Stimulated activated CD8-positive, alpha-beta memory T cell treated with anti-CD3 and anti-CD28 coated beads, Interleukin-12 subunit alpha, Interleukin-12 subunit beta, amount 100 ng/mL, for 24 hours (primary cell): ENCODE results near the gene OBI1.

Experiments used
- DNase-seq: peaks from one replicate; pipeline ENCODE4 v3.0.0-alpha.2; 2020; ENCODE audit errors: extremely low read depth

OBI1 gene

DNA sequence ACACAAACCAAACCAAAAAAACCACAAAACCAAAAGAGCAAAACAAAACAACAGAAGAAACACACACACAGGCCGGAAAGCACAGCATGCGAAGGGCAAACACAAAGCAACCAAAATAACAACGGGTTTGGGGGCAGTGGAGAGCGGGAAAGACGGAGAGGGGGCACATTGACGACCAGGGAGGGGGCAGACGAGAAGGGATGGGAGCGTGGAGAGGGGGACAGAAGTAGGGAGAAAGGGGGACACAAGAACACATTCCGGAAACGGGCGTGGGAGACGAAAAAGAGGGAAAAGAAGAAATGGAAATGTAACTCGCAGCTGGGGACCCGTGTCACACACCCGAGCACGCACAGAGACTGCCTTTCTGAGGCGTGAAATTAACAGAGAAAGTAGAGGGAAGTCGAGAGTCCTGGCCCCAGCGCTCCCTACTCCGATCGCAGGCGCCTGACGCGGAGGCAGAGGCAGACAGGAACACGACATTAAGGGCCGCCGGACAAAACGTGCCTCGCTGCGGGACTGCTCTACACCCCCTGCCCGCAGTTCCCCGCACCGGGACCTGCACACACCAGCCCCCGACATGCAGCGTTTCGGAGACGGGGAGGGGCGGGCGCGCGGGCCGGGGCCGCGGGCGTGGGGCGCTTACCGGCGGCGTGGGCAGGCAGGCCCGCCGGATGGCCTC is 56.3 kb downstream of the OBI1 start:
- DNase-seq, result no peak

DNA sequence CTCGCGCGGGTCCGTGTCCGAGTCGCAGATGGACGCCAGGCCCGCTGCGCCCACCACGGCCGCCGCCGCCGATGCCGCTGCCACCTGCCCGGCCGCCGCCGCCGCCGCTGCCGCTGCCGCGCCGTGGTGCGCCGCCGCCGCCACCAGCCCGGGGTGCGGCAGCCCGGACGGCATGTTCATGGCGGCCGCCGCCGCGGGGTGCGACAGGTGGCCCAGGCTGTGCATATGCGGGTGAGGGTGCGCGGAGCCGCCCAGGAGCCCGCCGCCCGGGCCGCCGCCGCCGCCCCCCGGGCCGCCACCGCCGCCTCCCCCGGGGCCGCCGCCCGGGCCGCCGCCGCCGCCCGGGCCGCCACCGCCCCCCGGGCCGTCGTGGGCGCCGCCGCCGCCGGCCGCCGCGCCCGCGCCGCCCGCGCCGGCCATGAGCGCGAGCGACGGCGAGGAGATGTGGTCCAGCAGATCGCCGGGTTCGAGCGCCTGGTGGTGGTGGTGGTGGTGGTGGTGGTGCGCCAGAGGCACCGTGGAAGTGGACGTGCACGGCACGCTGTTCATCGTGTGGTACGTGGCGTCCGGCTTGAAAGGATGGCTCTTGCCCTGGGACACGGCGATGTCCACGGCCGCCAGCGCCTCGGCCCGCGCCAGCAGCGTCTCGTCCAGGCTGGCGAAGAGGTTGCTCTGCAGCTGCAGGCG is 56.9 kb downstream of the OBI1 start:
- no peak for DNase-seq

DNA sequence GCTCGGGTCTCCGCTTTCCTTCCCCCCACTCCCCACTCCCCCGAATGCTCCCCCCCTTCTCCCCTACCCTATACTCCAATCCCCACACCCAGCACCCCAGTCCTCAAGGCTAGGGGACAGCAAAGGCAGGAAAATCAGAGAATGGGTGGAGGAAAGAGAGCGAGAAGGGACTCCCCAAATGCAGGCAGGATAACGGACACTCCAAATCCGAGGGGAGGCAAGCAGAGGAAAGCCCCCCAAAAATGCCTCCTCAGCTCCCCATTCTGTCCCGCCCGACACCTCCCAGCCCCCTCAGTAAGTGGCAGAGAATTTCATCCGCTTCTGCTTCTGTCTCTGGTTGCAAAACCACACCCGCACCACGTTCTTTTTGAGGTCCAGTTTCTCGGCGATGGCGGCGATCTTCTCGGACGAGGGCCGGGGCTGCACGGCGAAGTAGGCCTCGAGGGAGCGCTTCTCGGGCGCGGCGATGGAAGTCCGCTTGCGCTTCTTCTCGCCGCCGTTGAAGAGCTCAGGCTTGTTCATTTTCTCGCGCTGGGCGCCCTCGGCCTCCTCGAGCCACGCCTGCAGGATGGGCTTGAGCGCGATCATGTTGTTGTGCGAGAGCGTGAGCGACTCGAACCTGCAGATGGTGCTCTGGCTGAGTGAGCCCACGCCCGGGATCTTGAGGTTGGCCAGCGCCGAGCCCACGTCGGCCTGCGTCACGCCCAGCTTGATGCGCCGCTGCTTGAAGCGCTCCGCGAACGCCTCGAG is 57.7 kb downstream of the OBI1 start:
- DNase-seq, result no peak

DNA sequence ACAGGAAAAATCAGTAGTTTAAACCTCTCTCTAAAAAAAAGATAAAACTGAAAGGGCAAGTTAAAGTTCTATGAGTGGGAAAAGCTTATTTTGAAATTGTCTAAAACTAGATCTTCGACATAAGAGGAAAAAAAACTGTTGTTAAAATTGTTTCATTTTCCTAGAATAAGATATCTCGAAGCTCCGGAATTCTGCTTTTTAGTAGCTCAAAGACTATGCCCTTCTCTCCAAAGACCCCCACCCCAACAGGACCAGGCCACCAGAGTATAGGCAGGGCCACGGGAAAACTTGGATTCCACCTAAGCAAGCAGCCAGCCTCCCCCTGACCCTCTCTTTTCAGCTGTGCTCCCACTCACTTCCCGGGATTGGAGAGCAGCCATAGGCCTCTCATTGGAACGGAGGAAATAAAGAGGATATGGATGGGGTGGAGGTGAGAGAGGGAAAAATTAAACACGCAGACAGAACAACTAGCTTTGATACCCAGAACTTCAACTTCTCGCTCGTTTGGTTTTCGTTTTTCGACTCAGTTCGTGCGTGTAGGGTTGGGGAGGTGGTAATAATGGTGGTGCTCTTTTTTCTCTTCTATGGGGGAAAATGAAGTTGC is 58.6 kb downstream of the OBI1 start:
- DNase-seq, result no peak

DNA sequence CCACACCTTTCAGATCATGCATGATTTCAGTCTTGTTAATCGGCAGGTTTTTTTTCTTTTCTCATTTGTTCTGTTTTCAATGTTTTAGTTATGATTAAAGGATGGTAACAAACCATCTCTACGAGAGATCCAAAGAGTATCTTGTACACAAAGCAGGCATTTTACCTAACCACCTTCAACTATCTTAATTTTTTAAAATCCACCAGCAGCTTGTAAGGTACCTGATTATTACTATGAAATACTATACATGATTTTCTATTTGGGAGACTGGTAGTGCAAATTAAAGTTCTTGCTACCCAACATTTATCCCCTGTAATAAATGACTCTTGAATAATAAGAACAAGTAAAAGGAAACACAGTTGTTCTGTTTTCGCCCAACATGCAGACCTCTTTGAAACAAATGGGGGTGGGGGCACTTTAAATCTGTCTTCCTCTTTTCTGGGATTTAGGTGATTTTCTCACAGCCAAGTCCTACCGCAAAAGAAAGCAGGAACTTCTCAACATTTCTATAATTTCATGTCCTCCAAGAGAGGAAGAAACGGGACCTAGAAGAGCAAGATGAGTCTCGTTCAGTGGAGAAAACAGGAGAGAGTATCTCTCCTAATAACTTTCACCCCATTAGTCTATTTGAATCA is 59.2 kb downstream of the OBI1 start:
- DNase-seq, result no peak

DNA sequence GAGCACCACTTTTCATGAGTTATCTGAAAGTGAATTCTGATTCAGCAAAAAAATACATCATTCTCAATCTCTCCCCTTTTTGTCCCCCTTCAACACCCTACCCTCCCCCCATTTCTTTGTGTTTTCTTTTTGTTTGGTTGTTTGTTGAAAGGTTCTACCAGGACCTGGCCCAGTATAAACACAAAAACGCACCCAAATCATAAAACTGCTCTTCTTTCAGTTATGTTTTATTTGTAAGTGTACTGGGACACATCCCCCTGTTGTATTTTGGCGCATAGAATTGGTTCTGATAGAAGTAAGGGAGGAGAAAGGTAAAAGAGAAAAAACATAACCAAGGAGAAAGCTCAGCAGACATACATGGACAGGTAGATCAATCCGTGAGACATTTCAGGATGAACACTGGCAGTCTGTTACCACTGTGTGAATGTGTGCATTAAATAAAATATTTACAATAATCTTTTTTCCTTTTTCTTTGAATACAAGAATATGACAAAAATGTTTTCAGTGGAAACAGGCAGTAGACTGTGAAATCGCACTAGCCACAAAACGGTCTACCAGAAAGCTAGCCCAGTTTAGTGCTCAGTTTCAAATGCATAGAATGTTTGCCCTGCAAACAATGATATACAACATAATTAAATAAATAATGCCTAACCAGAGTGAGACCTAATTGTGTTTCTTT is 59.9 kb downstream of the OBI1 start:
- no peak for DNase-seq

DNA sequence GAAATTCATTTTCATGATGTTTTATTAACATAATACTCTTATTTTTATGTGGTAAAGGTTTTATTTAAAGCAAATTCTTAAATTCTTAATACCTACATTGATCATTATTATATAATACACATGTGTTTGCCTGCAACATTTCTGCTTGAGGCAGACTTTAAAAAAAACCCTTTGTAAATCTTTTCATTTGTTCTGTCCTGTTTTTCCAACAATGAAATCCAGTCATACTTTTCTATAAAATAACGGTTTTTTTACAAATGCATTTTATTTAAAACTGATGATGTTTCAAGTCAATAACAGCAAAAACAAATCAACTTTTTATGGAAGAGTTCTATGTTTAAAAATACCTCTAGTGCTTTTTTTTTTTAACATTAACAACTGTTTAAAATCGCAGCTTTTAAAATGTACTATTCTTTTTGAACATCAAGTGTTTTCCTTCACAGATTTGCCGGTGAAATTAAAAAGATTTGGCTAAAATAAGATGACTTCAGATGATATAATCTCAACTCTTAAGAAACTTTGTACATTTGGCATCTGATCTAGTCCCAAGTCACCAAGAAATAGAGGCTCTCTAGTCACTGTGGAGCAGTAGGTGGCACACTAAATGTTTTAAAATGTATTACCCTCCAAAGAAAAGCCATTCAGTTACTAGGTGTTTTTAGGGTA is 60.7 kb downstream of the OBI1 start:
- DNase-seq, result no peak

DNA sequence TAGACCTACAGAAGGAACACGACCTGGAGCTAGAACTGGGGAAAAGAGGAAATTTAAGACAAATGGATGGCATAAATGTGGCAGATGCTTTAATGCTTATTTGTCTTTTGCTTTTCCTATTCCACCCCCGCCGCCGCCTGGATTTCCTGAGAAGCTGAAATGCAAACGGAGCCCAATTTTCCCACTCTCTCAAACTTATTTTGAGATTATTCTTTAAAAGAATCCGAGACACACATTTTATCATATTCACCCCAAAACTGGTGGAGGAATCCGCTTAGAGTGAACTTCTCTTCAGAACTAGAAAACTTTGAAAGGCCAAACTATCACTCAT is 61.4 kb downstream of the OBI1 start:
- DNase-seq, result no peak

DNA sequence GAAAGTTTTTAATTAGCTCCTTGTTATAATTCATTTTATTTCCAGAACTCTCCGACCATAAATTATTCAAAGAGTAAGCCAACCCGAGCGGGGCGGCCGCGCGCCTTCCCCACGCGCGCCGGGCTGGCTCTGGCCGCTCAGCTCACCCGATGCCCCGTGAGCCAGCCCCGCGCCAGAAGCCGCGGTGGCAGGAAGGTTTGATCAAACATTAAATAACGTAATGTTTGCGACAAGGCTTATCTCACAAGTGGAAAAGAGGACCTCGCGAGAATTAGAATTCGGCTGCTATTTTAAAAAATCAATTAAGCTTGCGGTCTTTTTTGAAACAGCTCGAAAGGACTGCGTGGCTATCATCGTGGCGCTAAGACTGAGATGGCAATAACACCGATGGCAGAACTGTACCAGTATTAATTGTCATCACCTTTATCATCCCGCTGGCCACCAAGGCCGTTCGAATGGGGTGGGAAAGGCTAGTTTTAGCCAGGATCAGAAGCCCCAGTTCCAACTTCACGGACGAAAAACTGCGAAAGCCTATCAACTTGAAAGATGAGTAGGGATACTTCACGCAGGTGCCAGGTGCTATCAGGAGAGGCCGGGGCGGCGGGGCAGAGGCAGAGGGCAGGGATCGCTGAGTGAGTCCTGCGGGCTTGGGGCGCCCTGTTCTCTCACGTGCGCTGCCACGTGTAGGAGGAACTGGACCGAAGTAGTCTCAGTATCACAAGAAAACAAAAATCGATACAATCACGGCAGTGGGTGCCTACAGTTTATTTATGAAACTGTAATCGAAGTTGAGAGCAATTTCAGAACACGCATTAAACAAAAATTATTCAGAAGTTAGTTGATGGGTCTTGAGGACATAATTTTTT is 62.0 kb downstream of the OBI1 start:
- DNase-seq, result no peak

DNA sequence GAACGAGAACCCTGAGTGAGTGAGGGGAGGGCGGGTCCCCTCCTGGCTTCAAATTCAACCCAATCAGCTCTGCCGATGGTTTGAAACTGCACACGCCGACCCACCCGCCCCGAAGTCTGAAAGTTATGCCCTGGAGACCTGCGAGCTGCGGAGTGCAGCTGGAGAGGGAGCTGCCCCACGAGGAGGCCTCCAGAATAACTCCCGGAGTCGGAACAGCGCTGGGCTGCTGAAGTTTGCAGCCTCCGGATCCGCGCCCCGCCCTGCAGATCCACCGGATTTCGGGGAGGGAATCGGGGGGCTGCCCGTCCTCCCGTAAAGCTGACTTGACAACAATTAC is 62.6 kb downstream of the OBI1 start:
- DNase-seq, result no peak

DNA sequence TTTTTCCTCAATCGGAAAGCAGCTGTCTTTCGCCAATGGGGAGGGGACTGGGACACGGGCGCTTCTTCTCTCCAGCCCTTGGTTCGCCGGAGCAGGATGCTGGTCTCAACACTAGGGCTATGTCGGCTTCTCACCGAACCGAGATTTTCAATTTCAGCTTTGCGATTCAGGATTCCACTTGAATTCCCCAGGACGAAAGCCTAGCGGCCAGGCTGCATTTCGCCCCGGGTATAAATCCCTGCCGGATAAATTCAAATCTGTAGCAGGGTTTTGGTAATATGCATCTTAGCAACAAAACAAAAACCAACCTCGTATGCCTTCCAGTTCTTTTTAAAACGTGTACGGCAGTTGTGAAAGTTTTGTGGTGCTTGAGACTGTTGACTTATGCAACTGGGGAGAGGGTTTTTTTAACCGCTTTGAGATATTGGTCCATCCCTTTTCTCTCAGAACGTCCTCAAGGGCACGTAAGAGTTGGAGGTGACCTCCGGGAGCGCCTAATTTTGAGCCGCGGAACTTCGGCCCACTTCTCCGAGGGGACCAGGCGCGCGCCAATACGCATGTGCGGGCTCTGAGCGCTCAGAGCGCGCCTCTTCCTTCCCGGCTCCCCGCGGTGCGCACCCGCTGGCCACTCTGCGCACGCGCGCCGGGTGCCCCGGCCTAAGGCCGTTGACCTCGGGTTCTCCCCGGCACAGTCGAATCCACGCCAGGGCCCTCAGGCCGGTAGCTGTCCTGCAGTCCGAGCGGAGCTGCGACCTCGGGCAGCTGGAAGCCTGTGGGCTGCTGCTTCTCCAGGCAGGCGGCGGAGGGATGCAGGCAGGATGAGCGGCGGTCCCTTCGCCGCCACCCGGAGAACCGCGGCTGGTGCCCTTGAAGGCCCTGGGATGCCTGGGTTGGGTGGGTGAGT is 63.2 kb downstream of the OBI1 start:
- no peak for DNase-seq

DNA sequence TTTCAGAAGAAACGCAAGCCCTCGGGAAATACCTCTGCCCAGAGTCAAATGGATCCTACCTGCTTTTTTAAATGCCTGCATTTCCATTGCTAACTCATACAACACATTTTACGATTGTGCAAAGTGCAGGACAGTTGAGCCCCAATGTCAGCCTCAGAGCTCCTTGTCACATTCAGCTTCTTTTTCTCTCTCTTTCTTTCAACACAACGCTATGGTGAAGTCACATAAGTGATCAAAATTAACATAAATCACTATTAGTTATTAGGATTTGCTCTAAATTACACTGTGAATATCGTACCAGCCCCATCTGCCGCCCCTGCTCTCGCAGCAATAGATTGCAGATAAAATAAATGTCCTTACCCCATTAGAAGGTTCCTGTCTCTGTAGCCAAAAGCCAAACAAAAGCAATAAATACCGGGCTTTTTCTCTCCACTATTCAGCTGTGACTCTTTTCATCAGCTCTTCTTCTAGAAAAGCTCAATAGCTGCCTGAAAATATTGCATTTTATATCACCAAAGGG is 64.4 kb downstream of the OBI1 start:
- DNase-seq, result no peak

DNA sequence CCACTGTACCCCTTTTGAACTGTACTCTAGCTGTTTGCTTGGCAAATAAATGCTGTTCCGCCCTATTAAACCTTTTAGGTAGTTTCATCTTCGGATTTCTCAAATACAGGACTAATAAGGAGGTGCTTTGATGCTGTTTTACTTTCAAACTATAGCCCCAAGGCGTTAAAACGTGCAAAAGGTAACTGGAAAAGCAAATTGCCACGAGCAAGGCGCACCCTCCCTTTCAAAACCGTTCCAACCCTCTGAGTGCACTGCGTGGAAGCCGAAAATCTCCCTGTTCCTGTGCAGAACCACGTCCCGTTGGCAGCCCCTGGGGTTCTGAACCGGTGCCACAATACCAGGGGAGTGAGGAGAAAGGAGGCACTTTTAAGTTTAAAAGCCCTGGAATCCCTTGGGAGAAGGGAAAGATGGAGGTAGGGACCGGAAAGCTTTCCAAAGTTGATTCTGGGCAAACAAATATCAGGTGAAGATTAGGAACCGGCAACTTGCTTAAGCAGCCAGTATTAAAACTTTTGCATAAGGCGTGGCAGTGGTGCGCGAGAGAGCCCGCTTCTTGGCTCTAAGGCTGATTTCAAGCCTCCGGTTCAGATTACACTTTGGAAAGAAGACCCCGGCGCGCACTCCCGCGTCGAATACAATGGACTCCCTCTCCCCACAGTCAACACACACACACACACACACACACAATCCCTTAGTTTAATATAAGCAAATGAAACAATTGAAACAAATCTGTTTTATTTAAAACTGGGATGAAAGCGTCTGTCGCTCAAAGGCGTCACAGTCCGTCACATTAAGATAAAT is 65.1 kb downstream of the OBI1 start:
- DNase-seq, result no peak

DNA sequence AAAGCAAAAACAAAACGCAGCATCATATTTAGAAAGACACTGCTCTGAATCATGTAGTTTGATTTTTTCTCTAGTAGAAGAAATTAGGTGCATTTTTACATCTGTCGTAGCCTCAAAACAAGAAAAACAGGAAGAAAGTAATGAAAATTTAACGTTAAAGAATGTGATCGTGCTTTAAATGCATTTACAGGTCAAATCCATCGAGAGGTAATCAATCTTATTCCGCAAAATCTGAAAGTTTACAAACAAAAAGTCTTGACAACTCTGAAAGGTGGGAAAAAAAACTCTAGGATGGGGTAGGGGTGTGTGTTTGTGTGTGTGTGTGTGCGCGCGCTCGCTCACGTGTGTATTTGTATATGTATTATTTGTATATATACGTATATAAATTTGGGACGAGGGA is 65.8 kb downstream of the OBI1 start:
- DNase-seq, result no peak

DNA sequence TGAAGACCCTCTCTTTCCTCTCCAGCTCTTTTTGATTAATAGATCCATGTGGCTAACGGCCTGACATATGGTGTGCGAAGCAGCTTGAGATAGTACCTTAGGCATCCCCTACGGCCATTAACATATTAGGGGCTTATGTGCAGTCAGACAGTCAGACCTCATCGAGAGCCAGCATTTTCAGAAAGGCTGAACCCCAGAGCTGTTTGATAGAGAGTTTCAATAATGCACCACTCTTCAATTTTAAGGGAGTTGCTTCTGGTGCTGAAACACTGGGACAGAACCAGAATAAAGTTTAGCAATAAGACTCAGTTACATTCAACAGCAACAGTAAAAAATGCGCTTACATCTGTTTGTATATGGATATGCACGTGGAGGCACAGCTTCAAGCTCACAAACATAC is 66.4 kb downstream of the OBI1 start:
- no peak for DNase-seq

DNA sequence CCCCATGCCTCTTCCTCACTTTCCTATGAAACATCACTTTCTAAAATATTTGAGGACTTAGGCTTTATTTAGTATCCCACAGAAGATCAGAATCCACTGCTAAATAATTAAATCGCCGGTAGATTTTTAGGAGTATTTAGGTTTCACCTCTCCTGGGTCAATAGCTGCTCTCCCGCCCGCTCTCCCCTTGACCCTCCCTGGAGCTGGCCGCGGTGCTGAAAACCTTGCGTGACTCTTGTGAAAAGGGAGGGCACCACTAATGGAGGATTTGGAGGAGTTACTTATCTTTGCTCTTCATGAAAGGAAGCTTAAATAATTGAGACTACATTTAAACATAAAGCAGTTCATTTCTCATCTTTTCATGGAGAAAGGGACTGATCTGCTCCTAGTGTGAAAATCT is 69.7 kb downstream of the OBI1 start:
- no peak for DNase-seq

DNA sequence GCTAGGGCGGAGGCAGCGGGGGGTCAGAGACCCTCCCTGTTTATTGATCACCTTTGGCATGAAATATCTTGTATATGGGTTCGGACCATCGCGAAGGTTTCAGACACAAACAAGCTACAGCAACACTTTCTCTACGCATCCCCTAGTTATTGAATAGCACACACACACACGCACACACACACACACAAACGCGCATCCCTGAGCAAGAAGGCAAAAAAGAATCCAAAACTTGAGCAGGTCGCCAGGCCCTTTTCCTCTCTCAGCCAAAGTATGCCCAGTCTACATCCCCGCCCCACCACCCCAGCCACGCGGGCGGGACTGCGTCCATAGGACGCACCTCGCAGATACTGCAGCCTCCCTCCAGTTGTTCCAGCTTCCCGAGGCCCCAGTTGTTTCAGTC is 71.6 kb downstream of the OBI1 start:
- no peak for DNase-seq

DNA sequence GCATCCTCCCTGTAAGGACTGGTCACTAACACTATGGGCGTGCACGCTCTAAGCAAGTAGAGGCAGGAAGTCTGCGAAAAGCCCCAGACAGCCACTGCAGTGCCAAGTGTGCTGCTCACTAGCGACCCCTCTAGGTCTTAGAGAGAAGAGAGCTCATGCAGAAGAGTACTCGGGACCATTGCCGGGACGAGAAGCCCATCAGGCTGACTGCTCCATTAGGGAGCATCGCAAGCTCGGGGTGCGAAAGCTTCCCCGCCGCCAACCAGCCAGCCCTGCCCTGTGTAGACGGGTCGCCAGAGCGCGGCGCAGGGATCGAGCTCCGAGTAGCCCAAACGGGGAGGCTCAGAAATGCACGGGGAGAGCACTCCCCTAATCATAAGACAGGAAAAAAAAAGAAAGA is 72.2 kb downstream of the OBI1 start:
- DNase-seq, result no peak
